NCI-H1417 (cell line): Measurements from ENCODE around the gene LYRM1.
"Not testable (repeated sequence)": the region's sequence is repeated elsewhere in the genome, so short reads cannot be mapped to it uniquely, and the experiment has no call there.

Experiments used
- DNase-seq, 3 experiments: peaks; one replicate each; lab custom pipeline; 2025; lab: John Stamatoyannopoulos, UW

Gene LYRM1

GRCh38 chr16:20937736-20938135 is 37.2 kb downstream of the LYRM1 start:
- no peak for DNase-seq

GRCh38 chr16:20938426-20938825 is 37.9 kb downstream of the LYRM1 start:
- no peak for DNase-seq

GRCh38 chr16:20939611-20940010 is 39.0 kb downstream of the LYRM1 start:
- no peak for DNase-seq

- DNase-seq = no peak
These were observed 40.5 kb downstream of the LYRM1 start for GRCh38 chr16:20940871-20941635.

GRCh38 chr16:20941636-20941926 is 41.0 kb downstream of the LYRM1 start:
- DNase-seq = no peak

DNA sequence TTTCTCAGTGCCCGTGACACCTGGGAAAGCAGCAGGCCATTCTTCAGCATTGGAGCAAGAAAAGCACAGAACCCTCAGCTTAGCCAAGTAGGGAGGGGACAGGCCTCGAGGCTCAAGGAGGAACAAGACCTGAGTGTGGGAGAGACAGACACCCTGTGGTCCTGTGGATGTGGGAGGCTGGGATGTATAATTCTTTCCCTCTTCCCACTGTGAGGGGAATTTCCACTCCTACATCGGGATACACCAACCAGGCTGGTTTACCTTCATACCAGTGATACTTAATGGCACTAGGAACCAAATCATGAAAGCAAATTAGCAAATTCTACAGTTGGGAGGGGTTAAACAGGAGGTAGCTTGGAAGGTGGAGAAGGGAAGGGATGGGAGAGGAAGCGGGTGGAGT is 41.7 kb downstream of the LYRM1 start:
- DNase-seq = no peak

GRCh38 chr16:20944861-20945574 is 44.4 kb downstream of the LYRM1 start:
- no peak for DNase-seq

DNA sequence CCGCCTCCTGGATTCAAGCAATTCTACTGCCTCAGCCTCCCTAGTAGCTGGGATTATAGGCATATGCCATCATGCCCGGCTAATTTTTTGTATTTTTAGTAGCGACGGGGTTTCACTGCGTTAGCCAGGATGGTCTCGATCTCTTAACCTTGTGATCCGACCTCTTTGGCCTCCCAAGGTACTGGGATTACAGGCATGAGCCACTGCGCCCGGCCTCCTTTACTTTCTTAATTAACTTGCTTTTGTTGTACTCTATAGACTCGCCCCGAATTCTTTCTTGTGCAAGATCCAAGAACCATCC is 45.0 kb downstream of the LYRM1 start:
- not testable (repeated sequence) for DNase-seq

- DNase-seq = no peak
These were observed 45.6 kb downstream of the LYRM1 start for GRCh38 chr16:20946015-20946629.

DNA sequence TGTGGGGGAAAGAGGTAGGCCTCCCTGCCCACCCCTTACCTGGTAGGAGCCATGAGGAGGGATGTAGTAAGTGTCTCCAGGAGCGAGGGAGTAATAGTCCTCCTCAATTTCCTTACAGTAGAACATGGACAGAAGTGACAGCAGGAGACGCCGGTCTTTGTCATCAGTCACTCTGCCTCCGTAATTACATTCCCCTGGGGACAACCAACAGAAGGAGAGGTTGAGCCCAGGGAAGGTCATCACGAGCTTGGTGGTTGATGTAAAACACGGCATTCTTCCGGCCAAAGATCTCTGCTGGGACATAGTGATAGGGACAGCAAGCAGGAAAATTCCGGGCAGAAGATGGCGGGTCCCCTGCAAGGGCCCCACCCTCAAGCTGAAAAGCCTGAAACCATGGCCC is 47.9 kb downstream of the LYRM1 start:
- DNase-seq = no peak

DNA sequence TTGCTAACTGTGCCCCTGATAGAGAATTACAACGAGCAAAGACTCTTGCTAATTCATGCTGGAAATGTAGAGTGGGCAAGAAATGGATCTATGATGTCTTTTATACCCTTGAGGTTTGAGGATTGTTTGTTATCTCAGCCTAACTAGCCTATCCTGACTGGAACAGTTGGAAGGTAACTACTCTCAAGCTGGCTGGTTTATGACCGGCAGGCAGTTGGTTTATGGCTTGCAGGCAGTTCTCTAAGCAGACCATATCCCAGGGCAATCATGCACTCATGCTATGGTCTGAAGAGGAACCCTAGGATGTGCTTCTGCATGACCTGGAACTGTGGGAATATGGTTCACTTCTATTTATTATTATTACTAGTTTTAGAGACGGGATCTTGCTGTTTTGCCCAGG is 49.1 kb downstream of the LYRM1 start:
- DNase-seq = no peak

DNA sequence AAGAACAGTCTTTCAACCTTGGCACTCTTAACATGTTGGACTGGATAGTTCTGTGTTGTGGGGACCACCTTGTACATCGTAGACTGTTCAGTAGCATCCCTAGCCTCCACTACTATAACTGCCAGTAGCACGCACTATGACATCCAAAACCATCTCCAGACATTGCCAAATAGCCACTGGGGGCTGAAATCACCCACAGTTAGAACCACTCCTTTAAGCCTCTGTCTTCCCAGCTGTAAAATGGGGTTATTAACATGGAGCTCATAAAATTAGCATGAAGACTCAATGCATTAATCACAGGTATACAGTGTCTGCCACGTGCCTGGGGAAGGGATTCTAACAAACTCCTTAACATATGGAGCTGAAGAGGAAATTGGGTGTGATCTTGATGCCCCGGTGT is 49.7 kb downstream of the LYRM1 start:
- no peak for DNase-seq

DNA sequence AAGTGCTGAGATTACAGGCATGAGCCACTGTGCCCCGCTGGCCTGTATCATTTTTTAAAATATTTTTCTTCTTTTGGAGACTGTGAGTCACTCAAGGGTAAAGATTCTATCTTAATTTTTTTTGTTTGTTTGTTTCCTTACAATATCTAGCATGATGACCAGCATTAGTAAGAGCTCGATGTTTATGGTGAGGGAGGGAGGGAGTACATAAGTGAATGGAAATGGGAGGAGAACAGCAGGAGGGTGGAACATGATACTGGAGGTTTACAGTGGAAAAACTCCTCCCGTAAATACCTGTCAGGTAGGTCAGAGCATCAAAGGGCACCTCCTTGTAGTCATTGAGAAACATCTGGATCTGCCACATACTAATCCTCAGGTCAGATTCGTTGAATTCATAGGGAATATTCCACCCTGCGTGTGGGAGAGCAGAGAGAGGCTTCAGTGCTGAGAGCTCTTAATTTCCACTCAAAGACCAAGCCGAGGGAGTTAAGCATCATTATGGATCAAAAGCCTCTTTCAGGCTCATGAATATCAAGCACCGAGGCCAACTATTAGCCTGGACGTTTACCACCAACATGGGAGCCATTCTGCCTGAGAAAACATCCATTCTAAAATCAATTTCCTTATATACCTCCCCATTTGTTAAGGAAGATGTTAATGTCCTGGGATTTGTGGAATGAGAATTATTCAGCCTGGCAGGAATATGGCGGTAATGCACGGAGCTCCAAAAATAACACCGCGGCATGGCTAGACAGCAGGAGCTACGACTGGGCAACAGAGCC is 51.8 kb downstream of the LYRM1 start:
- DNase-seq = peak in 2 of 3 experiments; percentile 33 to 56

- no peak for DNase-seq
These were observed 54.0 kb downstream of the LYRM1 start for GRCh38 chr16:20954574-20954973.

DNA sequence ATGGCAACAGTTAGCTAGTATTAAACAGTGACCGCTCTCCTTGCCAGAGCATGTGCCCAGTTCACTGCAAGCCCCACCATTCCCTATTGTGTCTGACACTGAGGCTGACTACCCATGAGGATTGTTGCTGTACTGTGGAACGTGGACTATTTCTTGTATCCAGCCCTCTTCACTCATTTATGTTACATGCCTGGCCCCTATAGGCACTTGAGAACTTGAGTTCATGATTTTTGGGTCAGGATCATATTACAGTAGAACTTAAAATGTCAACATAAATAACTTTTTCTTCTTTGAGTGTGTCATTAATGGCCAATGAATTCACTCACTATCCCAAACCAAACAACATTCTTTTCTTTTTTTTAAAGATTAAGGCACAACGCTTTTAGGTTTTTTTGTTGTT is 55.7 kb downstream of the LYRM1 start:
- DNase-seq = no peak

GRCh38 chr16:20957153-20957552 is 56.6 kb downstream of the LYRM1 start:
- DNase-seq = no peak

GRCh38 chr16:20960899-20961298 is 60.3 kb downstream of the LYRM1 start:
- no peak for DNase-seq

GRCh38 chr16:20968765-20969164 is 68.2 kb downstream of the LYRM1 start:
- no peak for DNase-seq

DNA sequence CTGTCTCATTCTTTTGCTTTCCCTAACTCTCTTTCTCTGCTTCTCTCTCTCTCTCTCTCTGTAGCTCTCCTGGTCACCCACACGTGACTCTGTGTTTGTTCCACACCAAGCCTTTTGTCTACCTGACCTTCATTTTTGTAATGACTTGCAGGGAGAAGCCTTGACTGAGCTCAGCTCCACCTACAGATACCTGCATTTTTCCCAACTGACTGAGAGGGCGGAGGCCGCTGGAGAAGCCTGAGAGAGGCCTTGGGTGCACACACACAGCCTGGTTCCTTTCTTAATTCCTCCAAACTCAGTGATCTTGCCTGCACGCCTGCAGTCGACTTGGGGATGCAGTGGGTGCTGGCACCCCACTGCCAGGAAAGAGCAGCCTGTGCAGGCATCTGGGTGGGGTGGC is 68.8 kb downstream of the LYRM1 start:
- DNase-seq = no peak

DNA sequence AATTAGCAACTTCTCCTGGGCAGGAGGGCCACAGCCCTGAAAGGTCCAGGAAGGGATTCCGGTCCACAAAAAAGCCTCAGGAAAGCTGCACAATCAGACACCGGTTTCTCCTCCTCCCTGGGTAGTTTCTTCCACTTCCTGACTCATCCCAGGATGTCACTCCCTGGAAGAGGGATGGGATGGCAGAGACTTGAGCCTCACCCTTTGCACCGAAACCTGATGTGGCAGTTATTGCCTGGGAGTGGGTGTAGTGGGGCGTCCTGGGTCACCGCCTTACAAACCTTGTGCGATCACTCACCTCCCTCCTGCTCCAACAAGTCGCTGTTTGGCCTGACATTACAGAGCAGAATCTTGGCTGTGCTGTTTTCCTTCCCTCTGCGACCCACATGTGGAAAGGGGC is 70.8 kb downstream of the LYRM1 start:
- DNase-seq = no peak

- not testable (repeated sequence) for DNase-seq
These were observed 72.6 kb downstream of the LYRM1 start for GRCh38 chr16:20973201-20973600.
